ENCODE data around the gene ZGPAT.

Gene ZGPAT

GRCh38 chr20:63680427-63680826, 27.4 kb upstream of the ZGPAT start:
- no peak overlapping the region for H3K27ac ChIP-seq (ENCODE audit: low read length)
- H3K4me3 ChIP-seq (ENCODE audit: low read length), result no peak overlapping the region
- H3K9ac ChIP-seq (ENCODE audit: low read depth, low read length), result no peak overlapping the region
- no peaks in the 10 kb centered on the region for H3K4me1 ChIP-seq (ENCODE audit: insufficient read depth, low read length)
- H3K36me3 ChIP-seq (ENCODE audit: insufficient read depth, low read depth, low read length), result peaks cover 22% of the 10 kb centered on the region; the same call in 1 of the 2 replicates
- H3K27me3 ChIP-seq (ENCODE audit: insufficient read depth, low read length), result no peaks in the 10 kb centered on the region
- H3K9me3 ChIP-seq (ENCODE audit: insufficient read depth, low read depth, low read length), result no peaks in the 10 kb centered on the region

- Histone ChIP-seq H3K27ac (ENCODE audit: low read length) (no peak overlapping the region), H3K9me3 (ENCODE audit: insufficient read depth, low read depth, low read length) (no peaks in the 10 kb centered on the region), H3K4me3 (ENCODE audit: low read length) (no peak overlapping the region), H3K27me3 (ENCODE audit: insufficient read depth, low read length) (no peaks in the 10 kb centered on the region), H3K9ac (ENCODE audit: low read depth, low read length) (no peak overlapping the region), H3K4me1 (ENCODE audit: insufficient read depth, low read length) (no peaks in the 10 kb centered on the region), H3K36me3 (ENCODE audit: insufficient read depth, low read depth, low read length) (peaks cover 22% of the 10 kb centered on the region; the same call in 1 of the 2 replicates)
Measured at GRCh38 chr20:63680857-63681608, 26.8 kb upstream of the ZGPAT start.

- no peaks in the 10 kb centered on the region for H3K4me1 ChIP-seq (ENCODE audit: insufficient read depth, low read length)
- H3K9ac ChIP-seq (ENCODE audit: low read depth, low read length), result no peak overlapping the region
- H3K4me3 ChIP-seq (ENCODE audit: low read length), result no peak overlapping the region
- H3K9me3 ChIP-seq (ENCODE audit: insufficient read depth, low read depth, low read length), result no peaks in the 10 kb centered on the region
- H3K36me3 ChIP-seq (ENCODE audit: insufficient read depth, low read depth, low read length), result peaks cover 22% of the 10 kb centered on the region; the same call in 1 of the 2 replicates
- no peaks in the 10 kb centered on the region for H3K27me3 ChIP-seq (ENCODE audit: insufficient read depth, low read length)
- no peak overlapping the region for H3K27ac ChIP-seq (ENCODE audit: low read length)
Measured at GRCh38 chr20:63681609-63682142, 26.2 kb upstream of the ZGPAT start.

GRCh38 chr20:63682384-63683139, 25.3 kb upstream of the ZGPAT start:
- no peaks in the 10 kb centered on the region for H3K4me1 ChIP-seq (ENCODE audit: insufficient read depth, low read length)
- no peak overlapping the region for H3K9ac ChIP-seq (ENCODE audit: low read depth, low read length)
- H3K36me3 ChIP-seq (ENCODE audit: insufficient read depth, low read depth, low read length), result peaks cover 15% of the 10 kb centered on the region; the same call in 1 of the 2 replicates
- H3K27me3 ChIP-seq (ENCODE audit: insufficient read depth, low read length), result no peaks in the 10 kb centered on the region
- H3K9me3 ChIP-seq (ENCODE audit: insufficient read depth, low read depth, low read length), result no peaks in the 10 kb centered on the region
- H3K4me3 ChIP-seq (ENCODE audit: low read length), result no peak overlapping the region
- H3K27ac ChIP-seq (ENCODE audit: low read length), result no peak overlapping the region

- Histone ChIP-seq H3K4me3 (ENCODE audit: low read length) (no peak overlapping the region), H3K36me3 (ENCODE audit: insufficient read depth, low read depth, low read length) (0 out of 2 replicates have a peak, but pooled peaks cover 6% of the 10 kb centered on the region), H3K27me3 (ENCODE audit: insufficient read depth, low read length) (no peaks in the 10 kb centered on the region), H3K27ac (ENCODE audit: low read length) (no peak overlapping the region), H3K9me3 (ENCODE audit: insufficient read depth, low read depth, low read length) (no peaks in the 10 kb centered on the region), H3K9ac (ENCODE audit: low read depth, low read length) (no peak overlapping the region), H3K4me1 (ENCODE audit: insufficient read depth, low read length) (no peaks in the 10 kb centered on the region)
Measured at GRCh38 chr20:63685269-63686026, 22.4 kb upstream of the ZGPAT start.

GRCh38 chr20:63686094-63686491, 21.7 kb upstream of the ZGPAT start:
- no peak overlapping the region for H3K27ac ChIP-seq (ENCODE audit: low read length)
- H3K36me3 ChIP-seq (ENCODE audit: insufficient read depth, low read depth, low read length), result 0 out of 2 replicates have a peak, but pooled peaks cover 6% of the 10 kb centered on the region
- H3K9me3 ChIP-seq (ENCODE audit: insufficient read depth, low read depth, low read length), result no peaks in the 10 kb centered on the region
- H3K9ac ChIP-seq (ENCODE audit: low read depth, low read length), result no peak overlapping the region
- no peak overlapping the region for H3K4me3 ChIP-seq (ENCODE audit: low read length)
- H3K4me1 ChIP-seq (ENCODE audit: insufficient read depth, low read length), result no peaks in the 10 kb centered on the region
- H3K27me3 ChIP-seq (ENCODE audit: insufficient read depth, low read length), result no peaks in the 10 kb centered on the region

- H3K27ac ChIP-seq (ENCODE audit: low read length), result no peak overlapping the region
- no peaks in the 10 kb centered on the region for H3K9me3 ChIP-seq (ENCODE audit: insufficient read depth, low read depth, low read length)
- H3K4me1 ChIP-seq (ENCODE audit: insufficient read depth, low read length), result no peaks in the 10 kb centered on the region
- no peak overlapping the region for H3K9ac ChIP-seq (ENCODE audit: low read depth, low read length)
- 0 out of 2 replicates have a peak, but pooled peaks cover 6% of the 10 kb centered on the region for H3K36me3 ChIP-seq (ENCODE audit: insufficient read depth, low read depth, low read length)
- no peak overlapping the region for H3K4me3 ChIP-seq (ENCODE audit: low read length)
- H3K27me3 ChIP-seq (ENCODE audit: insufficient read depth, low read length), result no peaks in the 10 kb centered on the region
Measured at GRCh38 chr20:63686492-63687321, 21.1 kb upstream of the ZGPAT start.

GRCh38 chr20:63687419-63688178, 20.2 kb upstream of the ZGPAT start:
- no peak overlapping the region for H3K9ac ChIP-seq (ENCODE audit: low read depth, low read length)
- H3K27ac ChIP-seq (ENCODE audit: low read length), result no peak overlapping the region
- H3K4me1 ChIP-seq (ENCODE audit: insufficient read depth, low read length), result no peaks in the 10 kb centered on the region
- H3K4me3 ChIP-seq (ENCODE audit: low read length), result no peak overlapping the region
- H3K9me3 ChIP-seq (ENCODE audit: insufficient read depth, low read depth, low read length), result no peaks in the 10 kb centered on the region
- H3K27me3 ChIP-seq (ENCODE audit: insufficient read depth, low read length), result no peaks in the 10 kb centered on the region
- H3K36me3 ChIP-seq (ENCODE audit: insufficient read depth, low read depth, low read length), result 0 out of 2 replicates have a peak, but pooled peaks cover 2% of the 10 kb centered on the region

- Histone ChIP-seq H3K27me3 (ENCODE audit: insufficient read depth, low read length) (no peaks in the 10 kb centered on the region), H3K4me1 (ENCODE audit: insufficient read depth, low read length) (no peaks in the 10 kb centered on the region), H3K27ac (ENCODE audit: low read length) (no peak overlapping the region), H3K4me3 (ENCODE audit: low read length) (no peak overlapping the region), H3K9me3 (ENCODE audit: insufficient read depth, low read depth, low read length) (no peaks in the 10 kb centered on the region), H3K9ac (ENCODE audit: low read depth, low read length) (no peak overlapping the region), H3K36me3 (ENCODE audit: insufficient read depth, low read depth, low read length) (no peaks in the 10 kb centered on the region)
Measured at GRCh38 chr20:63688228-63689045, 19.4 kb upstream of the ZGPAT start.
